Thymus (tissue), 11 donors: Measurements from ENCODE around the gene SFN. TPM values are rescaled to one million over a fixed set of nuclear protein-coding genes. Genes with fewer than 3 reads are reported as not detected.
"Not testable (repeated sequence)": the region's sequence is repeated elsewhere in the genome, so short reads cannot be mapped to it uniquely, and the experiment has no call there.

Experiments used
- DNase-seq, 9 donors: peaks; one replicate each; pipeline ENCODE4 v3.0.0-alpha.2; 2013; ENCODE audit warnings: low spot score in 9 of 9, low read depth in 6 of 9, missing footprints in 1 of 9
- H3K27ac ChIP-seq, 2 donors: one replicate each; pipeline ENCODE4 v1.5.1; 2013; ENCODE audit warnings: control low read depth in 1 of 2, low read depth in 1 of 2, low read length in 1 of 2, mild to moderate bottlenecking in 1 of 2, moderate library complexity in 1 of 2
- H3K27me3 ChIP-seq, 2 donors: one replicate each; pipeline ENCODE4 v1.5.1; 2013; ENCODE audit warnings: low read length in 1 of 2; ENCODE audit not compliant: control insufficient read depth in 2 of 2, insufficient read depth in 1 of 2
- H3K36me3 ChIP-seq, 2 donors: one replicate each; pipeline ENCODE4 v1.5.1; 2013; ENCODE audit warnings: low read length in 1 of 2, mild to moderate bottlenecking in 1 of 2, moderate library complexity in 1 of 2; ENCODE audit not compliant: control insufficient read depth in 2 of 2, insufficient read depth in 2 of 2
- H3K4me1 ChIP-seq, 2 donors: one replicate each; pipeline ENCODE4 v1.5.1; 2013; ENCODE audit warnings: low read length in 2 of 2; ENCODE audit not compliant: control insufficient read depth in 2 of 2, insufficient read depth in 2 of 2
- H3K4me3 ChIP-seq, 2 donors: one replicate each; pipeline ENCODE4 v1.5.1; 2013; ENCODE audit warnings: low read length in 2 of 2, control low read depth in 1 of 2, mild to moderate bottlenecking in 1 of 2
- H3K9me3 ChIP-seq, 2 donors: one replicate each; pipeline ENCODE4 v1.5.1; 2013; ENCODE audit warnings: low read length in 1 of 2, mild to moderate bottlenecking in 1 of 2; ENCODE audit not compliant: control insufficient read depth in 2 of 2, insufficient read depth in 1 of 2
- WGBS: extraction: QIAGEN DNeasy Blood & Tissue Kit; methylation state at CpG from one replicate; pipeline ENCODE4 v1.1.7; 2013; 5-methylcytosine and 5-hydroxymethylcytosine counted together
- polyA plus RNA-seq: library from polyadenylated mRNA; stranded (reverse); fragments of 200-250 nt; gene quantifications from one replicate; pipeline ENCODE4 v1.2.3, GENCODE V29; 2013
- total RNA-seq: library from RNA; stranded (reverse); fragments of 120-200 nt; gene quantifications from one replicate; pipeline ENCODE4 v1.2.4, GENCODE V29; 2013
- donor health status: healthy.

The SFN gene
- total and polyA plus RNA-seq, 2 donors = 16.7 to 191 TPM

- H3K9me3 ChIP-seq = no peaks in the 10 kb centered on the region
- H3K27me3 ChIP-seq = no peaks in the 10 kb centered on the region
- H3K4me1 ChIP-seq = no peaks in the 10 kb centered on the region
- H3K4me3 ChIP-seq = no peak overlapping the region
- H3K27ac ChIP-seq = no peak overlapping the region
- peaks cover 69 to 79% of the 10 kb centered on the region in 2 donors for H3K36me3 ChIP-seq
- DNase-seq = no peak
- 99% methylated on average over 4 of the region's 4 CpGs for WGBS
These were observed 16.8 kb downstream of the SFN start for GRCh38 chr1:26879793-26880192.

- WGBS = 97% methylated on average over 6 of the region's 6 CpGs
- not testable (repeated sequence) for H3K4me3 ChIP-seq, H3K4me1 ChIP-seq, H3K9me3 ChIP-seq, DNase-seq, H3K27me3 ChIP-seq, H3K27ac ChIP-seq
- H3K36me3 ChIP-seq = peaks cover 77 to 89% of the 10 kb centered on the region in 2 donors
These were observed 18.7 kb downstream of the SFN start for GRCh38 chr1:26881611-26882010.

- Histone ChIP-seq H3K4me3 (no peak overlapping the region), H3K9me3 (no peaks in the 10 kb centered on the region), H3K4me1 (no peaks in the 10 kb centered on the region), H3K36me3 (peaks cover 68 to 81% of the 10 kb centered on the region in 2 donors), H3K27ac (no peak overlapping the region), H3K27me3 (no peaks in the 10 kb centered on the region)
- DNase-seq = no peak
- 98% methylated on average over 5 of the region's 5 CpGs for WGBS
These were observed 19.9 kb downstream of the SFN start for GRCh38 chr1:26882696-26883463.

- WGBS = 96% methylated on average over 1 of the region's 1 CpG
- Histone ChIP-seq H3K4me1 (peaks cover 6 to 16% of the 10 kb centered on the region in 2 donors), H3K4me3 (no peak overlapping the region), H3K27ac (no peak overlapping the region), H3K27me3 (no peaks in the 10 kb centered on the region), H3K36me3 (peaks cover 37 to 57% of the 10 kb centered on the region in 2 donors), H3K9me3 (no peaks in the 10 kb centered on the region)
- DNase-seq = peak in 1 of 9 donors; percentile 37
These were observed 24.2 kb downstream of the SFN start for GRCh38 chr1:26887125-26887524.

GRCh38 chr1:26888231-26888630, 25.3 kb downstream of the SFN start:
- Histone ChIP-seq H3K27me3 (no peaks in the 10 kb centered on the region), H3K27ac (no peak overlapping the region), H3K36me3 (peaks cover 37 to 57% of the 10 kb centered on the region in 2 donors), H3K9me3 (no peaks in the 10 kb centered on the region), H3K4me3 (no peak overlapping the region), H3K4me1 (peaks cover 6 to 16% of the 10 kb centered on the region in 2 donors)
- 97% methylated on average over 1 of the region's 1 CpG for WGBS
- DNase-seq = no peak

GRCh38 chr1:26889551-26890466, 26.9 kb downstream of the SFN start, which contains the start of gene GPN2:
TSS of gene GPN2 (minus strand) at chr1:26890283. CDS start at chr1:26890096, 187 bp downstream.
- Histone ChIP-seq H3K9me3 (no peaks in the 10 kb centered on the region), H3K27me3 (no peaks in the 10 kb centered on the region), H3K4me3 (peak within 1 kb of the TSS; percentile 90 to 96), H3K27ac (peak within 1 kb of the TSS; percentile 85 to 95), H3K4me1 (peaks cover 6 to 16% of the 10 kb centered on the region in 2 donors), H3K36me3 (peaks cover 33 to 54% of the 10 kb centered on the region in 2 donors)
- WGBS = 2% methylated on average over 89 of the region's 89 CpGs
- DNase-seq = peak; percentile 52 to 87 (median 77)

- Histone ChIP-seq H3K9me3 (no peaks in the 10 kb centered on the region), H3K27me3 (no peaks in the 10 kb centered on the region), H3K27ac (peak overlapping the region; percentile 83 to 85), H3K4me3 (peak overlapping the region; percentile 90 to 96), H3K4me1 (peaks cover 6 to 16% of the 10 kb centered on the region in 2 donors), H3K36me3 (peaks cover 29 to 54% of the 10 kb centered on the region in 2 donors)
- DNase-seq = no peak
- 9% methylated on average over 12 of the region's 12 CpGs for WGBS
These were observed 27.5 kb downstream of the SFN start for GRCh38 chr1:26890467-26890796.

- H3K27me3 ChIP-seq = no peaks in the 10 kb centered on the region
- no peak overlapping the region for H3K27ac ChIP-seq
- H3K9me3 ChIP-seq = no peaks in the 10 kb centered on the region
- DNase-seq = no peak
- peaks cover 42 to 48% of the 10 kb centered on the region in 2 donors for H3K36me3 ChIP-seq
- H3K4me3 ChIP-seq = no peak overlapping the region
- peaks cover 6 to 15% of the 10 kb centered on the region in 2 donors for H3K4me1 ChIP-seq
- WGBS = 96% methylated on average over 13 of the region's 13 CpGs
These were observed 31.3 kb downstream of the SFN start for GRCh38 chr1:26894263-26894662.

GRCh38 chr1:26897351-26897750, 34.4 kb downstream of the SFN start:
- no peaks in the 10 kb centered on the region for H3K27me3 ChIP-seq
- no peak overlapping the region for H3K4me3 ChIP-seq
- no peaks in the 10 kb centered on the region for H3K9me3 ChIP-seq
- no peak for DNase-seq
- H3K27ac ChIP-seq = no peak overlapping the region
- peaks cover 10 to 19% of the 10 kb centered on the region in 2 donors for H3K4me1 ChIP-seq
- H3K36me3 ChIP-seq = peaks cover 39 to 45% of the 10 kb centered on the region in 2 donors
- 97% methylated on average over 9 of the region's 9 CpGs for WGBS
